HepG2 (cell line): ENCODE results near the gene TBC1D7.

Experiments used
- ATF3 ChIP-seq: sonication (generic); formaldehyde crosslinking; IDR thresholded peaks from 2 replicates; pipeline ENCODE4 v1.4.0; 2020; ENCODE audit warnings: missing genetic modification reagents
- BCLAF1 ChIP-seq: fragments of 450-650 bp; IDR thresholded peaks from 2 replicates; pipeline ENCODE4 v1.6.1; 2017; ENCODE audit warnings: mild to moderate bottlenecking
- CBX2 ChIP-seq, 2 experiments: fragments of 200-600 bp in 1 of 2; sonication (generic); formaldehyde crosslinking in 1 of 2; IDR thresholded peaks; 2 replicates each; pipeline versions ENCODE4 v1.7.0 to v1.8.1; 2018 to 2022; ENCODE audit warnings: low read depth in 2 of 2, low read length in 1 of 2, mild to moderate bottlenecking in 1 of 2, missing genetic modification reagents in 1 of 2
- CCAR2 ChIP-seq: fragments of 200-400 bp; formaldehyde crosslinking; optimal IDR thresholded peaks from 2 replicates; pipeline ENCODE3; 2018; ENCODE audit warnings: low read depth, mild to moderate bottlenecking, low read length, moderate library complexity
- CHD4 ChIP-seq: fragments of 200-600 bp; sonication (generic); IDR thresholded peaks from 2 replicates; pipeline ENCODE4 v1.7.0; 2017; ENCODE audit warnings: mild to moderate bottlenecking, low read length, borderline replicate concordance
- ELF4 ChIP-seq: sonication (generic); formaldehyde crosslinking; IDR thresholded peaks from 2 replicates; pipeline ENCODE4 v1.5.0; 2020; ENCODE audit warnings: missing genetic modification reagents, mild to moderate bottlenecking, moderate library complexity, borderline replicate concordance
- FOXM1 ChIP-seq: sonication (generic); formaldehyde crosslinking; IDR thresholded peaks from 2 replicates; pipeline ENCODE4 v1.5.0; 2020; ENCODE audit warnings: missing genetic modification reagents
- GATAD2A ChIP-seq: IDR thresholded peaks from 2 replicates; pipeline ENCODE4 v1.6.1; 2016
- LRRFIP1 ChIP-seq: sonication (generic); formaldehyde crosslinking; conservative IDR thresholded peaks from 2 replicates; pipeline ENCODE4 v1.4.0; 2020; ENCODE audit warnings: missing genetic modification reagents
- MAFK ChIP-seq, 2 experiments: IDR thresholded peaks in 1 of 2; conservative IDR thresholded peaks in 1 of 2; 2 replicates each; pipeline ENCODE4 v1.6.1; 2011; ENCODE audit warnings: improper control_type of control experiment in 2 of 2, low read length in 2 of 2
- SIN3A ChIP-seq: IDR thresholded peaks from 2 replicates; pipeline ENCODE4 v1.6.1; 2011; ENCODE audit warnings: low read depth, mild to moderate bottlenecking, control low read depth, low read length, borderline replicate concordance
- SOX6 ChIP-seq, 2 experiments: fragments of 450-650 bp in 1 of 2; sonication (generic) in 1 of 2; formaldehyde crosslinking in 1 of 2; IDR thresholded peaks; 2 replicates each; pipeline versions ENCODE4 v1.4.0 to v1.6.1; 2017 to 2020; ENCODE audit warnings: antibody characterized with exemption in 1 of 2, mild to moderate bottlenecking in 1 of 2, missing genetic modification reagents in 1 of 2
- TAF1 ChIP-seq: sonication (generic); formaldehyde crosslinking; IDR thresholded peaks from 2 replicates; pipeline ENCODE4 v1.4.0; 2020; ENCODE audit warnings: missing genetic modification reagents

DNA sequence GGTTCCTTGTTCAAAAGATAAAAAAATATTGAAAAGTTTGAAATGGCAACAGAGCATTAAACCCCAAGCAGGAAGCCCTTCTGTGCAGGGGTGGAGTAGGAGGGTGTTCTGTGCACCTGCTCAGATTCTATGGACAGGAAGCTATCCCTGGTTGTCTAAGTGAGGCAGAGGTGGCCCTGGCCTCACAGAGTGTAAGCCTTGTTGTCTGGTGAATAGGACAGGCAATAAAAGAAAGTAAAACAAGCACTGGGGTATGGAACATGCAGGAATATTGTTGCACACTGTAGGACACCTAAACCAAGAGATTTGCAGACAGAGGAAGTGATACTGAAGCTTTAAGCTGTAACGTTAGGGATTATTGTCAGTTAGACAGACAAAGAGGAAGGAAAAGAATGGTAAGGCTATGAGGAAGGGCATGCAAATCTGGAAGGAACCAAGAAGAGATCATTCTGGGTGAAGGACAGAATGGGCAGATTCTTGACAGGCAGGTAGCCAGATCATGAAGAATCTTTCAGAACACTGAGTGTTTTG, 66.8 kb downstream of the TBC1D7 start:
- no peak for TF ChIP-seq CCAR2
- no peak for TF ChIP-seq BCLAF1
- TF ChIP-seq LRRFIP1 (CRISPR knock-in tag) = no peak
- no peak for TF ChIP-seq ATF3 (CRISPR knock-in tag)
- TF ChIP-seq SOX6 (IDR thresholded peaks at IDR 0.05) = no peak
- no peak for TF ChIP-seq SOX6 (CRISPR knock-in tag; IDR thresholded peaks at IDR 0.05)
- no peak for TF ChIP-seq TAF1 (CRISPR knock-in tag)
- no peak for TF ChIP-seq CBX2 (IDR thresholded peaks at IDR 0.05; ENCODE audit: low read depth, low read length)
- TF ChIP-seq CBX2 (CRISPR knock-in tag; IDR thresholded peaks at IDR 0.05; ENCODE audit: low read depth) = no peak
- no peak for TF ChIP-seq MAFK (conservative IDR thresholded peaks at IDR 0.05 in 1 of 2, IDR thresholded peaks at IDR 0.05 in 1 of 2; ENCODE audit: low read length in 2 of 2)
- no peak for TF ChIP-seq SIN3A
- no peak for TF ChIP-seq CHD4
- TF ChIP-seq GATAD2A (CRISPR knock-in tag) = no peak
- TF ChIP-seq ELF4 (CRISPR knock-in tag) = no peak
- no peak for TF ChIP-seq FOXM1 (CRISPR knock-in tag)
